HG03135 (cell line): ENCODE data around the gene ZBTB8OS.
"Not testable (repeated sequence)": the region's sequence is repeated elsewhere in the genome, so short reads cannot be mapped to it uniquely, and the experiment has no call there.

Source experiments
- ATAC-seq: cut with Tn5 transposase; IDR thresholded peaks from one replicate; pipeline ENCODE4 v1.9.1; 2021; ENCODE audit warnings: mild to moderate bottlenecking, moderate library complexity; ENCODE audit not compliant: unreplicated experiment

ZBTB8OS gene

GRCh38 chr1:32650248-32650751, at the start of gene ZBTB8OS:
Gene ZBTB8OS (minus strand): TSS chr1:32650550. CDS start chr1:32650529, 21 bp downstream.
- ATAC-seq: peak; percentile 61

GRCh38 chr1:32696996-32697395, 46.6 kb upstream of the ZBTB8OS start:
- ATAC-seq: not testable (repeated sequence)

DNA sequence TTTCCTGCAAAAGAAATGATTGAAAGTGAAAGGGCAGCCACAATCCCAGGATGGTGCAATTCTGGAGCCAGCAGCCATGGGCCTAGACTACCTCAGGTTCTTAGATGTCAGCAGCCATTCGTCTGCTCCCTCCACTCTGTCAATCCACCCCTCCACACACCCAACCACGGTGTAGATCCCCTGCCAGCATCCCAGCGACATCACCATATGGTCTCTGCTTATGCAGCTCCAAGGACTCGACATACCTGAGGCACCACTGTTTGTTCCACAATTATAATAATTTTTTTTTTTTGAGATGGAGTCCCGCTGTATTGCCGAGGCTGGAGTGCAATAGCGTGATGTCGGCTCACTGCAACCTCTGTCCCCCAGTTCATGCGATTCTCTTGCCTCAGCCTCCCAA, 45.7 kb upstream of the ZBTB8OS start:
- ATAC-seq: no peak

DNA sequence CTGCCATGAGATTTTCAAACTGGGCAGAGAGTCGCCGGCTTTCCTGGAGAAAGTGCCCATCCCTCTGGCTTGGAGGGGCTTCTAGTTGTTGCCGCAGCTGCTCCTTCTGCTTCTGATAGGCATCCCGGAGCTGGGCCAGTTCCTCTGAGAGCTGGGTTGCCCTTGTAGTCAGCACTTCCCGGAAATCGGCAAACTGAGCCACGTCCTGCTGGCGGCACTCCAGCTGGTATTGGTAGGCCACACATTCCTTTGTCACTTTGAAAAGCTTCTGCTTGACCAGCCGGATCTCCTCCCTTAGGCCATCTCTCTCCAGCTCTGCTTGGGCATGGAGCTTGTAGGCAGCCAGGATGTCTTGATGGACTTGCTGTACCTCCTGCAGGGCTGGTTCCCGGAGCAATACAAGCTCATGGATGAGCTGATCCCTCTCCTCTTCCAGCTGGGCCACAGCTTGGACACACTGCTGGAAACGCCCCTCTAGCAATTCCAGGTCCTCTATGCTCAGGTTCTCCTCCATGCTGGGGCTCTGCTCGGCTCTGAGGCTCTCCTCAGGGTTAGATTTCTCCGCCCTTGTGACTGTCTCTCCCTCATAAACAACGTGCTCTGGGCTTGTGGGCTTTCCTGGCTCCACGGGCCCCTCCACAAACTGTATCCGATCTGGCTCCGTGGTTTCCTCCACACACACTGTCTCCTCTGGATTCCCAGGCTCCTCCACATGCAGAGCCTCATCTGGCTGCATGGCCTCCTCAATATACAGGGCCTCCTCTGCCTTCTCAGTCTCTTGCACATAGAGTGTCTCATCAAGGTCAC, 45.0 kb upstream of the ZBTB8OS start:
- ATAC-seq: no peak

GRCh38 chr1:32693455-32694174, 43.3 kb upstream of the ZBTB8OS start:
- ATAC-seq: no peak

- no peak for ATAC-seq
Observed at GRCh38 chr1:32686387-32686786, 36.0 kb upstream of the ZBTB8OS start.

GRCh38 chr1:32685498-32685897, 35.1 kb upstream of the ZBTB8OS start:
- ATAC-seq: no peak

GRCh38 chr1:32684167-32684811, 33.9 kb upstream of the ZBTB8OS start:
- ATAC-seq: no peak

DNA sequence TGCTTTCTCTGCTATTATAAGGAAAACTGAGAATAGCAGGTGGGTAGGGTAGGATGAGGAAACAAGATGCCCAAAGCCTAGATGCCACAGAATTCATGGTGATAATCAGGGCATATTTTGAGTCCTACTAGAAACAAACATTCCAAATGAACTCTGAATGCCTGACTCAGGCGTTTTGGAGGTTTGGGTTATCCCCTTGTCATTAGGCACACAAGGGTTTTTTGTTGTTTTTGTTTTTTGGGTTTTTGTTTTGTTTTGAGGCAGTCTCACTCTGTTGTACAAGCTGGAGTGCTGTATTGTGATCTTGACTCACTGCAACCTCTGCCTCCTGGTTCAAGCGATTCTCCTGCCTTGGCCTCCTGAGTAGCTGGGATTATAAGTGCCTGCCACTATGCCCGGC, 33.0 kb upstream of the ZBTB8OS start:
- ATAC-seq: no peak

DNA sequence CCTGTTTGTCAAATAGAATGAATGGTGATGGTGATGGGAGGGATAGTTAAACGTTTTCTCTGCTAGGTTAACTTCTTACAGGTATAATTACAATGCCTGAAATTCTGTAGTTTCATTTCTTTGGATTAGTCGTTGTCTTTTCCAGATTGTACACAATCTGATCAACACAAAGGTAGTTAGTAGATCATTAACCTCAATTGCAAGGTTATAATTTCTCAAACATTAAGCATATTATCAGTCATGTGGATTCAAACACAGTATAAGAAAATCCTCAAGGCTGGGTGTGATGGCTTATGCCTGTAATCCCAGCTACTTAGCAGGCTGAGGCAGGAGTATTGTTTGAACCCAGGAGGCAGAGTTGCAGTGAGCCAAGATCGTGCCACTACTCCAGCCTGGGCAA, 31.6 kb upstream of the ZBTB8OS start:
- no peak for ATAC-seq

- ATAC-seq: no peak
Observed at GRCh38 chr1:32681509-32681908, 31.2 kb upstream of the ZBTB8OS start.

GRCh38 chr1:32680642-32681041, 30.3 kb upstream of the ZBTB8OS start:
- no peak for ATAC-seq

DNA sequence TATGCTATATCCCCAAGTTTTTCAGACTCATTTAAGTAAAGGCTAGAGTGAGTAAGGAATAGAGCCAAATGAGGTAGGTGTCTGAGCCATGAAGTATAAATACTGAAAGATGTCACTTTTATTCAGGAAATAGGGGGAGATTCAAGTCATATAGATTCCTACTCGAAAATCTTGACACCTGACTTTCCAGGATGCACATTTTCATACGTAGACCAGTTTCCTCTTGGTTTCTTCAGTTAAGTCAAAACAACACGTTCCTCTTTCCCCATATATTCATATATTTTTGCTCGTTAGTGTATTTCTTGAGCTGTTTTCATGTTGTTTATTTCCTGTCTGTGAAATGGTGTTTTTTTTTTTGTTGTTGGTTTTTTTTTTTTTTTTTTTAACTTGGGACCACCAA, 29.6 kb upstream of the ZBTB8OS start:
- ATAC-seq: not testable (repeated sequence)

GRCh38 chr1:32676945-32677344, 26.6 kb upstream of the ZBTB8OS start:
- ATAC-seq: no peak

GRCh38 chr1:32668716-32669115, 18.4 kb upstream of the ZBTB8OS start:
- not testable (repeated sequence) for ATAC-seq

- ATAC-seq: no peak
Observed at GRCh38 chr1:32666901-32667566, 16.7 kb upstream of the ZBTB8OS start.

- no peak for ATAC-seq
Observed at GRCh38 chr1:32665915-32666314, 15.6 kb upstream of the ZBTB8OS start.

DNA sequence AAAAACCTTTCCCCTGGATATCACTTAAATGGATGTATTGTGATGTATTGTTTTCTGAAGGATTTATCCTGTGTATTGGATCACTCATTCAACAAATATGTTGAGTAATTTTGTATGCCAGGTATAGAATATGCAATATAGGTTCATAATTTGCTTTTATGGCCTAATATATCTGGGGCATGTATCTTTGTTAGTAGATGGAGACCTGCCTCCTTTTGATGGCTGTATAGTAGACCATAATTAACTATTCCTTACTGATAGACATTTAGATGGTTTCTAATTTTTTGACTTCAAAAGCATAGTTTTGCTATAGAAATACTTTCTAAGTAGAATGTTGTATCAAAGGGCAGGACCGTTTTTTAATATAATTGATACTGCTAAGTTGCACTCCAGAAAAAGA, 9.2 kb upstream of the ZBTB8OS start:
- ATAC-seq: no peak

- no peak for ATAC-seq
Observed at GRCh38 chr1:32652244-32652962, 2.1 kb upstream of the ZBTB8OS start.

DNA sequence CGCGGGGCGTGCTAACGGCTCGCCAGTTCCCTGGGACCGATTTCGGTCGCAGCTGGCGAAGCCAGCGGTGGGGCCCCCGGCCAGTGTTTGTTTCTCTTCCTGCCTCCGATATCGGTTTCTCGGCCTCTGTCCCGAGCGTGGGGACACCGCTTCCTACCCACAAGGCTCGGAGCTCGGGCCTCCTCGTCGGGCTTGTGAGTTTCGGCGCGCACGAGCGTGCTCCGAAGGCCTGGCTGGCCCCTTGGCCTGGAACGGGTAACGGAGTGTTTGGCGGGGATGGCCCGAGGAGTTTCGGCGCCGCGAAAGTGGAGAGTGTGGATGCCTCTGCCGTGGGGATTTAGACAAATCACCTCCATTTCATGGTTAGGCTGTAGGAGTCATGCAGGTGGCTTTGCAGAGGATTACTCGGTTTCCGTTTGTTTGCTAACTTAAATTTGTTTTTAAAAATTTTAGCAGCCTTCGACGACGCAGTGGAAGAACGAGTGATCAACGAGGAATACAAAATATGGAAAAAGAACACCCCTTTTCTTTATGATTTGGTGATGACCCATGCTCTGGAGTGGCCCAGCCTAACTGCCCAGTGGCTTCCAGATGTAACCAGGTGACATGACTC, 1.2 kb upstream of the ZBTB8OS start:
- ATAC-seq: no peak
